ENCODE data around the gene SNX1. TPM values are rescaled to one million over a fixed set of nuclear protein-coding genes. Genes with fewer than 3 reads are reported as not detected.
A peak's percentile ranks its signal among the peaks of the same experiment; 100 is the strongest.

SNX1 gene
- total RNA-seq, 1 donor from 2014 or later = 178 TPM

DNA sequence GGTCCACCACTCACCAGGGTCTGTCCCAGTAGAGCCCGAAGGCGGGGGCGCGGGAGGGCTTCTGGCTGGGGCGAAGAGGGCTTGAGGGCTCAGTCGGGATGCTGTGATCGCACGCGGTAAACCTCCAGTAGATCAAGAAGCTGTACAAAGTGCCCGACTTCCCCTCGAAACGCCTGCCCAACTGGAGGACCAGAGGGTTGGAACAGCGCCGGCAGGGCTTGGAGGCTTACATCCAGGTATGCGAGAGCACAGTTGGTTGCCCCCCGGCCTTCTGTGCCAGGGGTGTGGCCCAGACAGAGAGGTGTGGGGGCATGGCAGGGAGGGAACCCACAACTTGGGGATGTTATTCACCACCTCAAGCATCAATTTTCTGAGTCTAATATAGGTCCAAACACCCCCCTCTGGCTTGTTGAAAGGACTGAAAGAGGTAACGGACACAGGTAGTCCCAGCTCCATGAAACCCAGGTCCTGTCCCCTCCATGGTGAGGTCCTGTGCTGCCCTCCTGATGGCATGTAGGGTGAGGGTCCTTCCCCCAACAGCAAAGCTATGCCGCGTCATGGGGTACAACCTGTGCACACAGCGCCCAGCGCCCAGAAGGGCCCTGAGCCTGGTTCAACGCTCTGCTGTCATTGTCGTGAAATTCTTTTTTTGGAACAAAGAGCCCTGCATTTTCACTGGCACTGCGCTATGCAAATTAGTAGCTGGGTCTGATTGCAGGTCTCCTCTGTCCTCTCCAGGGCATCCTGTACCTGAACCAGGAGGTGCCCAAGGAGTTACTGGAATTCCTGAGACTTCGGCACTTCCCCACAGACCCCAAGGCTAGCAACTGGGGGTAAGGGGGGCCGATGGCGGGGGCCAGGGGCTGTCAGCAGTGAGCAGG is 57.0 kb downstream of the SNX1 start:
- no peak for DNase-seq (ENCODE audit: low spot score)

DNA sequence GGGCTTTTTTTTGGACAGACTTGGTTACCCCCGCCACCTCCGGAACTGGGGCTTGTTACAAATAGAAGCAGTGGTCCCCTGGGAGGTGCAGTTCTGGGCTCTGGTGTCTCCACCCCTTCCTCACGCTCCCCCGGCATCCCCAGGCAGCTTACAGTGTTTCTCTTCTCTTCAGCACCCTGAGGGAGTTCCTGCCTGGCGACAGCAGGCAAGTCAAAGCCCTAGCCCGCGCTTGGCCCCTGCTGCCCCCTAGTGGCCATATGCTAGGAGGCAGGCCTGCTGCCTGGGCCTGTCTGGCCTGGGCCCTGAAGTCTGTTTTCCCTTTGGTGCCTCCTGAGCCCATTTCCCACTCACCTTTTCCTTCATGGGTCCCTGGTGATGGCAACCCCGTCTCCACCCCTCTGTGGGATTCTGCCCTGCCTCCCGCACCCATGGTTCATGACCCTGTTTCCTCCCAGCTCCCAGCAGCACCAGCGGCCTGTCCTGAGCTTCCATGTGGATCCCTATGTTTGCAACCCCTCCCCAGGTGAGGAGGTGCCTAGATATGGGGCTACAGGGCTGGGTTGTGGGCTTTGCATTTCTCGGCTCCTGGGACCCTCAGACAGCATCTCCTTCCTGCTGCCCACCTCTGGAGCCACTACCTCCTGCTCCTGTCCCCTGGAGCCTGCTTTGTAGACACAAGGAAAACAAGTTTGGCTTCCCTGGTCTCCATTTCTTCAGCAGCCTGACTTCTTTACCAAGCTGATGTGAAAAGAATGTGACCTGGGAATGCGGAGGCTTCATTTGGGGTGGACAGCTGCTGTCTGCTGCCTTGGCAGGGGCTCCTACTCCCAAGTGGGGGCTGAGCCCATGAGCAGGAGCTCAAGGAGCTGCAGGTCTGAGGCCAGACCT is 57.9 kb downstream of the SNX1 start:
- peak; percentile 93 for ATAC-seq
- intact Hi-C loops (cut with DNase I) = loop anchor here (10.0 kb wide), 1 partner anchor 59 kb away; the partner anchor contains the start of genes CIAO2A and SNX1

More for the DNA sequence above, 57.0 kb downstream of the SNX1 start:
- peak; percentile 18 for ATAC-seq
- intact Hi-C loops (cut with DNase I) = loop anchor here (10.0 kb wide), 1 partner anchor 58 kb away; the partner anchor contains the start of genes CIAO2A and SNX1

DNA sequence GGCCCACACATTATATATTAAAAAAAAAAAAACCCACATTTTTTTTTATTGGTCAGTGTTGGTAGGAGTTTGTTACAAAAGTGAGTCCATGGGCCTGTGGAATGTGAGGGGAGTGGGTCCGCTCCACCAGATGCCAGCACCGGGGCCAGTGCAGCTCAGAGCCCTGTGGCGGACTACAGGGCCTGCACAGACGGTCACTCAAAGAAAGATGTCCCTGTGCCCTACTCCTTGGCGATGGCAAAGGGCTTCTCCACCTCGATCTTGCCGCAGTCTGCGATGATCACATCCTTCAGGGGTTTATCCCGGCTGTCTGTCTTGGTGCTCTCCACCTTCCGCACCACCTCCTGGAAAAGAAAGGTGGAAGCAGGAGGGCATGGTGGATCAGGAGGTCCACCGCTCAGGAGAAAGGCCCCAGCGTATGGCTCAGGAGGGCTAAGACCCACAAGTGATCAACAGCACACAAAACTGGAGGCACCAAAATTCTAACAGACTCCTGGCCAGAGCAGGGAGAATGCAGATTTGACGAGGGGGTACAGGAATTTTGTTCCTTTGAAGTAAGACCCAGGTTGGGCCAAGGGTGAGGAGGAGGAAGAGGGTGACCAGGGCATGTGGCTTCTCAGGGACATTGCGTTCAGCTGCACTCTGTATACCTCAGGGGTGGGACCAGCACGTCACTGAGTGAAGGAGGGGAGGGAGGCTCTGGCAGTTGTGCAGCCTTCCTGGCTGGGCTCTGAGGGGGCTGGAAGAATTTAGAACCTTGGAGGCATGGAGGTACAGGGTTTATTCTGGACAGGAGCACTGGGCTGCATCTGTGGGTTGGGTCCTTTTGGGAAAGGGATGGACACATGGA is 60.2 kb downstream of the SNX1 start:
- DNase-seq (ENCODE audit: low spot score) (no peak), ATAC-seq (no peak)
- intact Hi-C loops (cut with DNase I) = loop anchor here (10.0 kb wide), 1 partner anchor 61 kb away; the partner anchor contains the start of genes CIAO2A and SNX1

More for the DNA sequence above, 57.9 kb downstream of the SNX1 start:
- DNase-seq (ENCODE audit: low spot score) = peak; percentile 95

- ATAC-seq (no peak), DNase-seq (ENCODE audit: low spot score) (no peak)
- intact Hi-C loops (cut with DNase I) = loop anchor here (10.0 kb wide), 1 partner anchor 62 kb away; the partner anchor contains the start of genes CIAO2A and SNX1
These were observed 61.0 kb downstream of the SNX1 start for GRCh38 chr15:64156652-64157331.

DNA sequence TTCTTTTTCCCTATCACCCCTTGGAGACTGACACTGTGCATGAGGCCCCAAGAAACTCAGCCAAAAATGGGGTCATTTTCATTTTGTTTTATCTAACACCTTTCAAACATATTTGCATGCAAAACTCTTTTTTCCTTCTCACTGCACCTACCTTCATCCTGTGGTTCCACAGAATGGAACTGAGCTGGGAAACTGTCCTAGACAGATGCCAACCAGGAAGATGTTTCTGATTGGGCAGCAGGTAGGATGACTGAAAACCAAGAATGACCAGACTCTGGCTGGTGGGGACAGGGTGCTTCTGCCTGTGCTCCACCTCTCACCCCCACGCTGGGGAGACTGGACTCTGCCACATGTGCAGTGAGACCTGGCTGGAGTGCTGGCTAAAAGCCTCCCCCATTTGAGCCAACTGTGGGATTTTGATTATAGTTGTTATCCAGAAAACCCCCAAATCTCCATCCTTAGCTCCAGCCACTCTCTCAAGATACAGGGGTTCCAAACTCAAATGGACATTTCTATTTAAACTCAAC is 61.9 kb downstream of the SNX1 start:
- intact Hi-C loops (cut with DNase I) = loop anchor here (10.0 kb wide), 1 partner anchor 63 kb away; the partner anchor contains the start of genes CIAO2A and SNX1
- ATAC-seq (no peak), DNase-seq (ENCODE audit: low spot score) (no peak)

GRCh38 chr15:64158363-64159134 is 62.8 kb downstream of the SNX1 start:
- DNase-seq (ENCODE audit: low spot score) (no peak), ATAC-seq (no peak)
- intact Hi-C loops (cut with DNase I) = loop anchor here (10.0 kb wide), 1 partner anchor 64 kb away; the partner anchor contains the start of genes CIAO2A and SNX1

DNA sequence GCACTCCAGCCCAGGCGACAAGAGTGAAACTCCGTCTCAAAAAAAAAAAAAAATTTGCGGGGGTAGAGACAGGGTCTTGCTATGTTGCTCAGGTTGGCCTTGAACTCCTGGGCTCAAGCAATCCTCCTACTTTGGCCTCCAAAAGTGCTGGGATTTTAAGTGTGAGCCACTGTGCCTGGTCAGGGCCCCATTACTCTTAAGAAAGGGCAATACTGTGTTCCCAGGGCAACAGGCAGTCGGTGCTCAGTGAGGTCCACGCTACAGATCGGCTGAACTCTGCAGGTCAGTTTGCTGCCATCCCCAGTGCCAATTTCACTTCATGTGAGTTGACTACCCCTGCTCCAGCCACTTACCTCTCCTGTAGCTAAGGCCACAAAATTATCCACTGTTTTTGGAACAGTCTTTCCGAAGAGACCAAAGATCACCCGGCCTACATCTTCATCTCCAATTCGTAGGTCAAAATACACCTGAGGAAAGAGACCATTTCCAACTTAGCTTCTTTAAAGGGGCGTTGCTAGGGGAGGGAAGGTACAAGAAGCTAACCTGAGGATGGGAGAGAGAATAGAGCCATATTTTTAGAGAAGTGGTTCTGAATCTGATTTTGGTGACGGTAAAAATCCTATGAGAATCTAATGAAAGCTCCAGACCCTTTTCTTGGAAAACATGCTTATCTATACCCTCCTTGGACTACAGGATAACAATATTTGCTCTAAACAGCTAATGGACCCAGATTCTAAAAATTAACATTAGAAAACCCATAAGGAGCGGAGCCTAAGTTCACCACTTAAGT is 66.1 kb downstream of the SNX1 start:
- DNase-seq (ENCODE audit: low spot score) (no peak), ATAC-seq (no peak)
- intact Hi-C loops (cut with DNase I) = no loop called here

DNA sequence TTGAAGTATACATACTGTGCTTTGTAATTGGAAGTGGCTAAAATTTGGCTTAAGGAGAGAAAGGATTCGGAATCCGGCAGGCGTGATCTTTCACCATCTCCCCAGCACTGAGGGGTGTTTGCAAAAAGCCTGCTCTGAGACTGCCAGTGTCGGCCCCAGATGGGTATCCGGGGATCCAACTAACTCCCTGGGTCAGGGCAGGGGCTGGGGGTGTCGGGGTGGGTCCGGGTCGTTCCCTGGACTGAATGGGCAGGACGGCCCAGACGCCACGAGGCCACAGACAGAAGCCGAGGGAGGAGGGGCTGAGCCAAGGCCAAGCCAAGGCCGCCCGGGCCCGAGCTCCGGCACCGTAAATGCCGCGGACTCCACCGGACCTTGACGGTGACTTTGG is 66.7 kb downstream of the SNX1 start:
- DNase-seq (ENCODE audit: low spot score) = no peak
- peak; percentile 44 for ATAC-seq
- intact Hi-C loops (cut with DNase I) = no loop called here

DNA sequence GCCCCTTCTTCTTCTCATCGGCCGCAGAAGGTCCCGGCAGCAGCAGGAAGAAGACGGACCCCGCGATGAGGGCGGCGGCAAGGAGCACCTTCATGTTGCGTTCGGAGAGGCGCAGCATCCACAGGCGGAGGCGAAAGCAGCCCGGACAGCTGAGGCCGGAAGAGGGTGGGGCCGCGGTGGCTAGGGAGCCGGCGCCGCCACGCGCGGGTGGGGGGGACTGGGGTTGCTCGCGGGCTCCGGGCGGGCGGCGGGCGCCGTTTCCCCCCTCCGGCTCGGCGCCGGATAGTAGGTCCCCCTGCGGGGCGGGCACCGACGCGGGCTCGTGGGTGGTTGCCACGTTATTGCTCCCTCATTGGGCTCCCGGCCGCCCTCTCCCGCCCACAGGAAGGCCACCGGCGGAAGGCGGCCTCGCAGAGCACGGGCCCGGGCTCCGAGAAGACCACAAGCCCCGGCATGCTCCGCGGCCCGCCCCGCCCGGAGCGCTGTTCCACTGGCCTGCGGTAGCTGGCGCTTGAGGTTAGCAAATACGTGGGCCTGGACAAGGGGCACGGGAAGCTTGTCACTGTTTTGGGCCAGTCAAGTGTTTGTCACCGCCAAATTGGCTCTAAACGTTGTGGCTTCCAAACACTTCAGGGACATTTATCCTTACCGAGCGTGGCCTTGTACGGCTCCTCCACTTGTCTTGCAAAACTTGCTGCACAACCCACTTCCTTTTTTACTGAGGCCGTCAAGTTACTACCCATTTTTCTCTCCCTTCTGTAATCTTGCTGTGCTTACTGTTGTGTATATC is 67.3 kb downstream of the SNX1 start, which contains the start of gene PPIB:
Gene PPIB (minus strand): TSS at position 154 of the 790 bp plus-strand sequence. CDS start 36 bp downstream, at position 118.
- ATAC-seq (peak; percentile 98), DNase-seq (ENCODE audit: low spot score) (peak; percentile 98)
- intact Hi-C loops (cut with DNase I) = no loop called here

DNA sequence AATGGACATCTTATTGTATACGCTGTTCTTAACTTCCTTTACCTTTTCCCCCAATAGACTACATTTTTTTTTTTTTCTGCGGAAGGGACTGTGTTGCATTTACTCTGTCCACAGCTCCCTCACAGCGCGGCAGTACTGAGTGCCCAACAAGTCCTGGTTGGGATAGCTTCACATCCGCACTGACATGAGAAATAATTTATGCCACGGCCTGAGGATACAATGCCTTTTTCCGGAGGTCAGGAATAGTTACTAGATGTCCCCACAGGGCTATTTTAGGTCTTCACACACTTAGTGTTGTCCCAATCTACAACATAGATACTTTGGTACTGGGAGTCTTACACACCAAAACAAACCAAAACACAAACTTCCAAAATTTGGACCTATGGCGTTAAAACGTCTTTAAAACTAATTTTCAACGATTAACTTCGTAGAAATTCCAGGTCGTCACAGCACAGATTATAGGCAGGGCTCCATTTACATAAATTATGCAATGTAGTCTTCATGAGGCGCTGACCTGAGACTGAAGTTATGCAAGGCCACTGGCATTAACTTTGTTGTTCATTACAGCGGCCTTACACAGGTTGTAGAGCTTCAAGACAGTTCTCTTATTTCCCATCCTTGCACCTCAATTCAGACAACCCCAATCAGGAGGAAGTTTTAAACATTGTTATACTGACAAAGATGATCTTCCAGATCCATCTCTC is 68.0 kb downstream of the SNX1 start:
- intact Hi-C loops (cut with DNase I) = no loop called here
- DNase-seq (ENCODE audit: low spot score) (no peak), ATAC-seq (peak; percentile 45)

- ATAC-seq = no peak
- DNase-seq (ENCODE audit: low spot score) = no peak
- intact Hi-C loops (cut with DNase I) = no loop called here
These were observed 68.7 kb downstream of the SNX1 start for GRCh38 chr15:64164436-64164835.

DNA sequence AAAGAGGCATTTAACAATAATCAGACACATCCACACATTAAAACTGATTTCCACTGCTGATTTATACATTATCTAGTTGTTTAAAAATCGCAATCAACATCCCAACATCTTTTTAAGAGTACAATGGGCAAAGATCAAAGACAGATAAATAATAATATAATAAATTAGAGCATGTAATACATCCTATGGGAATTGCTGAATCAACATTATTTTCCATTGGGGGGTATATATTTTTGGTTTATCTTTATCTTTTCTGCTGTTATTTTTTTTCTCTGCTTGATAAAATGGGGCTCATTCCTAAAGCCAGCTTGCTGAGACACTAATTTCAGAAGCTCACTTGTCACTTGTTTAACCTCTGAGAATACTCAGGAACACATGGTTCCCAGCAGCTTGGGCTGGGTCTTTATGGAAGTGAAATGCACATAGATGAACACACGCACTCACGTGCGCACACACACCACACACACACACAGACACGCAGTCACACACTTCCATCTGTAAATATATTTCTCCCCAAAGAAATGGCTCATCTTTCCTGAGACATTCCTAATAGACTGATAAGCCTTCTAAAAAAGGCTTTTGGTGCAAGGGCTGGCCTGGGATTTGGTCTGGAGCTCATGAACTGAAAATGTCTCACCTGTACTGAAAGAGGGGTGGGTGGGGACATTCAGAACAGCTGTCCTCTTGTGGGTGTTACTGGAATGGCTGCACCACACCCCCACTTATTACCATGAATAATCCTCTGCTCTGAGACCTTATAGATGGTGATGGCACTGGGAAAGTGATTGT is 70.5 kb downstream of the SNX1 start:
- ATAC-seq (no peak), DNase-seq (ENCODE audit: low spot score) (no peak)
- intact Hi-C loops (cut with DNase I) = no loop called here

DNA sequence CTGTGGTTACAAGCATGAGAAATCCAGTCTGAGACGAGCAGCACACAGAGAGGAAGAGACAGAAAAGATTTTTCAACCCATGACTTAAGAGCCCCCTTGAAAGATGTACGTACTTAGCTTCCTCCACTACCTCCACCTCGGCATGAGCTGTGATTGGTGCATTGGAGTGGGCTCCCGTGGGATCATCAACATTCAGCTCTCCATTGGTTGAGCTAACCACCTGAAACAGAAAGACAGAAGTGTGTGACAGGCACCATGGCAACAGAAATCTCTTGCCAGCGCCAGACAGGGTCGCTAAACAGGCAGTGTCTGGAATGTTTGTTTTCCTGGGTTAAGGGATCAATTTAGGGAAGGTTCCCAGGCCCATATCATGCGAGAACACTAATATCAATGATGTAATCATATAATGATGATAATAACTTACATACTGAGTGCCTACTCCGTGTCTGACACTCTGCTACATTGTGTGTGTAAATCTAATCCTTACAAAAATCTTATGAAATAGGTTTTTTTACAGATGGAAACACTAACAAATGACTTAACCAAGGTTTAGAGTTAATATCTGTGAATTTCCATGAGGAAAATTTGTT is 84.5 kb downstream of the SNX1 start:
- ATAC-seq = no peak
- DNase-seq (ENCODE audit: low spot score) = no peak
- intact Hi-C loops (cut with DNase I) = no loop called here

All from sciatic nerve (tissue), 2 donors.